K562 treated with DMSO at 1 percent for 4 hours (cell line): ENCODE measurements around the gene IGF2BP1. TPM values are rescaled to one million over a fixed set of nuclear protein-coding genes. Genes with fewer than 3 reads are reported as not detected.

Source experiments
- total RNA-seq: library from RNA; unstranded; fragments of 300-600 nt; gene quantifications from 2 replicates; pipeline ENCODE4 v1.2.3, GENCODE V29; 2022; ENCODE audit not compliant: insufficient read depth

Gene IGF2BP1
- 21.1 and 24.1 TPM in 2 replicates for total RNA-seq

DNA sequence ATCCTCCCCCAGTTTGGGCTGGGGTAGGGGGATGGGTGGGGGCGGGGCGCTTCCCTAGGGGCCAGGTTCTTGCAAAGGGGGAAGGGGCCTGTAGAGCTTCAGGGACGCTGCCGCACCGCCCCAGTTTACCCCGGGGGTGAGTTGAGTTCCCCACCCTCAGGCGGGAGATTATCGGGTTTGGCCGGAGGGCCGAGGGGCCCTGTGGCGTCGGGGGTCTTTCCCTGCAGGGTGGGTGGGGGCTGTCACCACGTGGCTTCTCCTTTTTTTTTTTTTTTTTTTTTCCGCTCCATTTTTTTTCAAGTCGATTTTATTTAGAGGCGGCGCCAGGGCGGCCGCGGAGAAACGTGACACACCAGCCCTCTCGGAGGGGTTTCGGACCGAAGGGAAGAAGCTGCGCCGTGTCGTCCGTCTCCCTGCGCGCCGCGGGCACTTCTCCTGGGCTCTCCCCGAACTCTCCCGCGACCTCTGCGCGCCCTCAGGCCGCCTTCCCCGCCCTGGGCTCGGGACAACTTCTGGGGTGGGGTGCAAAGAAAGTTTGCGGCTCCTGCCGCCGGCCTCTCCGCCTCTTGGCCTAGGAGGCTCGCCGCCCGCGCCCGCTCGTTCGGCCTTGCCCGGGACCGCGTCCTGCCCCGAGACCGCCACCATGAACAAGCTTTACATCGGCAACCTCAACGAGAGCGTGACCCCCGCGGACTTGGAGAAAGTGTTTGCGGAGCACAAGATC lies at the start of gene IGF2BP1:
TSS of gene IGF2BP1 (plus strand) at position 283 of the 724 bp plus-strand sequence. CDS start at position 644, 361 bp downstream.

Other genes starting within 250 kb of the IGF2BP1 start
- not detected in 2 replicates for gene TTLL6, start 180.2 kb upstream of the IGF2BP1 start, total RNA-seq
- 70.3 and 79.1 TPM in 2 replicates for gene CALCOCO2, start 166.3 kb upstream of the IGF2BP1 start, total RNA-seq
- gene ATP5MC1, start 104.6 kb upstream of the IGF2BP1 start, total RNA-seq = 112 and 195 TPM in 2 replicates
- 43.8 and 53.9 TPM in 2 replicates for gene UBE2Z, start 89.0 kb upstream of the IGF2BP1 start, total RNA-seq
- gene SNF8, start 52.5 kb upstream of the IGF2BP1 start, total RNA-seq = 97.4 and 134 TPM in 2 replicates
- gene GIP, start 28.8 kb upstream of the IGF2BP1 start, total RNA-seq = not detected in 2 replicates
- not detected in 2 replicates for gene B4GALNT2, start 135.4 kb downstream of the IGF2BP1 start, total RNA-seq
- gene GNGT2, start 213.2 kb downstream of the IGF2BP1 start, total RNA-seq = not detected in 2 replicates
- gene ABI3, start 213.3 kb downstream of the IGF2BP1 start, total RNA-seq = not detected in 2 replicates
- not detected in 2 replicates for gene PHOSPHO1, start 233.4 kb downstream of the IGF2BP1 start, total RNA-seq